Gastroesophageal sphincter (tissue), 4 donors: Measurements from ENCODE around the gene TM4SF1. TPM values are rescaled to one million over a fixed set of nuclear protein-coding genes. Genes with fewer than 3 reads are reported as not detected.

Experiments
- ATAC-seq: fragments of 150-250 bp; one replicate; pipeline ENCODE4 v1.9.1; 2016; ENCODE audit warnings: mild to moderate bottlenecking, moderate library complexity
- H3K27ac ChIP-seq, 4 donors: fragments of 200-600 bp; sonication (generic) in 3 of 4; 1 replicate in 3 of 4; 2 replicates in 1 of 4; pipeline ENCODE4 v1.5.1; 2016 to 2019
- H3K27me3 ChIP-seq: fragments of 200-600 bp; sonication (generic); one replicate; pipeline ENCODE4 v1.5.1; 2019
- H3K36me3 ChIP-seq, 2 donors: fragments of 200-600 bp; sonication (generic); one replicate each; pipeline ENCODE4 v1.5.1; 2019; ENCODE audit warnings: control low read depth in 1 of 2
- H3K4me1 ChIP-seq, 3 donors: fragments of 200-600 bp; sonication (generic); 1 replicate in 2 of 3; 2 replicates in 1 of 3; pipeline ENCODE4 v1.5.1; 2016 to 2019; ENCODE audit warnings: control low read depth in 2 of 3
- H3K4me3 ChIP-seq, 2 donors: fragments of 200-600 bp; sonication (generic); one replicate each; pipeline ENCODE4 v1.5.1; 2019; ENCODE audit warnings: mild to moderate bottlenecking in 1 of 2, moderate library complexity in 1 of 2
- H3K9me3 ChIP-seq, 3 donors: fragments of 200-600 bp; sonication (generic); one replicate each; pipeline ENCODE4 v1.5.1; 2017 to 2019; ENCODE audit warnings: control low read depth in 2 of 3
- EP300 ChIP-seq: sonication (generic); formaldehyde crosslinking; IDR thresholded peaks from one replicate; pipeline ENCODE4 v1.6.1; 2017; ENCODE audit warnings: antibody characterized with exemption, mild to moderate bottlenecking
- POLR2A ChIP-seq, 2 donors: fragments of 450-650 bp; IDR thresholded peaks; one replicate each; pipeline ENCODE4 v1.6.1; 2017; ENCODE audit warnings: antibody characterized with exemption in 2 of 2, mild to moderate bottlenecking in 2 of 2, moderate library complexity in 1 of 2
- POLR2AphosphoS5 ChIP-seq: sonication (generic); formaldehyde crosslinking; IDR thresholded peaks from one replicate; pipeline ENCODE4 v1.6.1; 2017; ENCODE audit warnings: antibody characterized with exemption
- WGBS, 2 donors: methylation state at CpG; one replicate each; pipeline ENCODE4 v1.1.5; 2018; ENCODE audit warnings: low coverage in 1 of 2; 5-methylcytosine and 5-hydroxymethylcytosine counted together
- total RNA-seq, 4 donors: library from RNA; depleted of rRNA; stranded (reverse); fragments of >200 nt; gene quantifications; one replicate each; pipeline ENCODE4 v1.1.0, GENCODE V29; 2016
- TF ChIP-seq, protein P1 (sequence below), 4 experiments: fragments of 200-600 bp in 2 of 4; fragments of 450-650 bp in 2 of 4; sonication (generic) in 1 of 4; IDR thresholded peaks; one replicate each; pipeline ENCODE4 v1.5.1; 2017 to 2019; ENCODE audit warnings: antibody characterized with exemption in 4 of 4, mild to moderate bottlenecking in 2 of 4, moderate library complexity in 2 of 4

TM4SF1 gene
- total RNA-seq, 4 donors from 2014 or later: 20.9 to 128 (median 71.9) TPM

DNA sequence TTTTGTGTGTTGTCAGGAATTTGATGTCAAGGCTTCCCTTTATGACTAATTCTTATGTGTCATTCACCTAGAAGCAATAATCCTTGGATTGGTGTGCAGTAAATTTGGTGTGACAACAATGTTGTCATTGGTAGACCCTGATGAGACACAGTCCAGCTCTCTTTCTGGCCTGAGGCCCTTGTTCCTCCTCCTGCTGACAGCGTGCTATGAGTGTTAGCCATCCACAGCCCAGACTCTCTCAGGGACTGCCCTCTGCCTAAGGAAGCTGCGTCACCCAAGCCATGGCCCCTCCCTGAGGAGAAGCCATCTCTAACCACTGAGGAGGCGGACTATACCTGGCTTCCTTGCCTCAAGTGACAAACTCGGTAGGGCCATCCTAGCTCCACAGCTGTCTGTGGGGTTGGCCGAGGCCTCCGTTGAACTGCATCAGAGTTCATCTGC lies 13.3 kb upstream of the TM4SF1 start:
- H3K9me3 ChIP-seq: peaks cover 0 to 8% (median 0%) of the 10 kb centered on the region in 3 donors
- H3K27ac ChIP-seq: no peak overlapping the region
- WGBS, 2 donors: no CpG with 5 or more reads among the region's 6 CpGs
- H3K27me3 ChIP-seq: no peaks in the 10 kb centered on the region
- ATAC-seq: no peak
- H3K4me1 ChIP-seq: peaks cover 8 to 19% (median 16%) of the 10 kb centered on the region in 3 donors
- H3K36me3 ChIP-seq: no peaks in the 10 kb centered on the region
- H3K4me3 ChIP-seq: no peak overlapping the region
- TF ChIP-seq EP300: no peak

DNA sequence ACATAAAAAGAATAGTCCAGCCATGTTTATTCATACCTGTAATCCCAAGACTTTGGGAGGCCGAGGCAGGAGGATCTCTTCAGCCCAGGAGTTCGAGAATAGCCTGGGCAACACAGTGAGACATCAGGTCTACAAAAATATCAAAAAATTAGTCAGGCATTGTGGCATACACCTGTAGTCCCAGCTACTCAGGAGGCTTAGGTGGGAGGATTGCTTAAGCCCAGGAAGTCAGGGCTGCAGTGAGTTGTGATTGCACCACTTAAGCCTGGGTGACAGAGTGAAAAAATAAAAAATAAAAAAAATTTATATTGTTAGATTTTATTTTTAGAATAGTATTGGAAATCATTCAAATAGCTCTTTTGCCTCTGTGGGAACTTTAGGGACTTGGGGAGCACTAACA lies 12.8 kb upstream of the TM4SF1 start:
- ATAC-seq: no peak
- 96 to 100% methylated on average over 2 of the region's 2 CpGs for WGBS, 2 donors

GRCh38 chr3:149388531-149389417 lies 11.3 kb upstream of the TM4SF1 start:
- 83 to 94% methylated on average over 2 to 3 of the region's 3 CpGs for WGBS, 2 donors
- no peak for ATAC-seq
- Histone ChIP-seq H3K4me3 (no peak overlapping the region), H3K9me3 (peaks cover 0 to 8% (median 0%) of the 10 kb centered on the region in 3 donors), H3K27me3 (no peaks in the 10 kb centered on the region), H3K27ac (peak overlapping the region in 1 of 4 donors; percentile 88), H3K4me1 (peaks cover 8 to 30% (median 16%) of the 10 kb centered on the region in 3 donors), H3K36me3 (no peaks in the 10 kb centered on the region)
- no peak for TF ChIP-seq POLR2AphosphoS5
- TF ChIP-seq, protein P1, sequence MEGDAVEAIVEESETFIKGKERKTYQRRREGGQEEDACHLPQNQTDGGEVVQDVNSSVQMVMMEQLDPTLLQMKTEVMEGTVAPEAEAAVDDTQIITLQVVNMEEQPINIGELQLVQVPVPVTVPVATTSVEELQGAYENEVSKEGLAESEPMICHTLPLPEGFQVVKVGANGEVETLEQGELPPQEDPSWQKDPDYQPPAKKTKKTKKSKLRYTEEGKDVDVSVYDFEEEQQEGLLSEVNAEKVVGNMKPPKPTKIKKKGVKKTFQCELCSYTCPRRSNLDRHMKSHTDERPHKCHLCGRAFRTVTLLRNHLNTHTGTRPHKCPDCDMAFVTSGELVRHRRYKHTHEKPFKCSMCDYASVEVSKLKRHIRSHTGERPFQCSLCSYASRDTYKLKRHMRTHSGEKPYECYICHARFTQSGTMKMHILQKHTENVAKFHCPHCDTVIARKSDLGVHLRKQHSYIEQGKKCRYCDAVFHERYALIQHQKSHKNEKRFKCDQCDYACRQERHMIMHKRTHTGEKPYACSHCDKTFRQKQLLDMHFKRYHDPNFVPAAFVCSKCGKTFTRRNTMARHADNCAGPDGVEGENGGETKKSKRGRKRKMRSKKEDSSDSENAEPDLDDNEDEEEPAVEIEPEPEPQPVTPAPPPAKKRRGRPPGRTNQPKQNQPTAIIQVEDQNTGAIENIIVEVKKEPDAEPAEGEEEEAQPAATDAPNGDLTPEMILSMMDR (IDR thresholded peaks at IDR 0.05): no peak
- no peak for TF ChIP-seq POLR2A (IDR thresholded peaks at IDR 0.05)
- TF ChIP-seq EP300: no peak

More for the DNA sequence above, 12.8 kb upstream of the TM4SF1 start:
- H3K4me3 ChIP-seq: no peak overlapping the region
- no peak for TF ChIP-seq POLR2A (IDR thresholded peaks at IDR 0.05)
- no peak for TF ChIP-seq POLR2AphosphoS5
- TF ChIP-seq, protein P1 (IDR thresholded peaks at IDR 0.05): no peak
- peaks cover 0 to 8% (median 0%) of the 10 kb centered on the region in 3 donors for H3K9me3 ChIP-seq
- no peaks in the 10 kb centered on the region for H3K27me3 ChIP-seq
- peaks cover 8 to 24% (median 16%) of the 10 kb centered on the region in 3 donors for H3K4me1 ChIP-seq
- no peaks in the 10 kb centered on the region for H3K36me3 ChIP-seq
- no peak overlapping the region for H3K27ac ChIP-seq

DNA sequence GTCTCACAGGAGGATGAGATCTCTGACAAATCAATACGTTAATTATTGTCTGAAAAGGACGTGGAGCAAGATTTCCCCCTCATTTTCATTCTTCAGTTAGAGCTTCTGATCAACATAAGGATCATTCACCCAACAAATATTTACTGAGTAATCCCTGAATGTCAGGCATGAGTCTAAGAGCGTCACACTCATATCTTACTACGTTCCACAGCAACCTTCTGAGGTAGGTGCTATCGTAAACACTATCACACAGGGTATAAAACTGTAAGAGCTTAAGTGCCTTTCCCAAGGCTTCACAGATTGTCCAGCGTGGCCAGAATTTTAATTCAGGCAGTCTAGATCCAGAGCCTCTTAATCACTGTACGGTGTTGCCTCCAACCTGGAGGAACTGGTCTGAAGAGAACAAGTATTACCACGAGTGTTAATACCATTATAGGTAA lies 10.6 kb upstream of the TM4SF1 start:
- no peak for ATAC-seq
- Histone ChIP-seq H3K4me3 (no peak overlapping the region), H3K9me3 (peaks cover 0 to 8% (median 0%) of the 10 kb centered on the region in 3 donors), H3K36me3 (no peaks in the 10 kb centered on the region), H3K27me3 (no peaks in the 10 kb centered on the region), H3K4me1 (peaks cover 8 to 30% (median 16%) of the 10 kb centered on the region in 3 donors), H3K27ac (peak overlapping the region in 2 of 4 donors; percentile 62 to 88)
- WGBS, 2 donors: 60 to 78% methylated on average over 2 to 8 of the region's 8 CpGs
- TF ChIP-seq EP300 (no peak), POLR2A (IDR thresholded peaks at IDR 0.05) (no peak), POLR2AphosphoS5 (no peak)
- TF ChIP-seq, protein P1 (IDR thresholded peaks at IDR 0.05): no peak

GRCh38 chr3:149386299-149386606 lies 8.8 kb upstream of the TM4SF1 start:
- no peaks in the 10 kb centered on the region for H3K27me3 ChIP-seq
- ATAC-seq: no peak
- TF ChIP-seq EP300 (no peak), POLR2AphosphoS5 (no peak), POLR2A (IDR thresholded peaks at IDR 0.05) (no peak)
- TF ChIP-seq, protein P1 (IDR thresholded peaks at IDR 0.05): no peak
- H3K4me1 ChIP-seq: peaks cover 8 to 30% (median 16%) of the 10 kb centered on the region in 3 donors
- H3K4me3 ChIP-seq: no peak overlapping the region
- peaks cover 0 to 8% (median 0%) of the 10 kb centered on the region in 3 donors for H3K9me3 ChIP-seq
- H3K36me3 ChIP-seq: no peaks in the 10 kb centered on the region
- WGBS, 2 donors: 0 to 27% methylated on average over 1 of the region's 1 CpG
- peak overlapping the region in 3 of 4 donors; percentile 62 to 88 (median 64) for H3K27ac ChIP-seq
